ENCODE measurements around the gene NAALAD2.

- TF ChIP-seq EZH2 (IDR thresholded peaks at IDR 0.05; ENCODE audit: borderline replicate concordance) = no peak
- TF ChIP-seq, protein P1, sequence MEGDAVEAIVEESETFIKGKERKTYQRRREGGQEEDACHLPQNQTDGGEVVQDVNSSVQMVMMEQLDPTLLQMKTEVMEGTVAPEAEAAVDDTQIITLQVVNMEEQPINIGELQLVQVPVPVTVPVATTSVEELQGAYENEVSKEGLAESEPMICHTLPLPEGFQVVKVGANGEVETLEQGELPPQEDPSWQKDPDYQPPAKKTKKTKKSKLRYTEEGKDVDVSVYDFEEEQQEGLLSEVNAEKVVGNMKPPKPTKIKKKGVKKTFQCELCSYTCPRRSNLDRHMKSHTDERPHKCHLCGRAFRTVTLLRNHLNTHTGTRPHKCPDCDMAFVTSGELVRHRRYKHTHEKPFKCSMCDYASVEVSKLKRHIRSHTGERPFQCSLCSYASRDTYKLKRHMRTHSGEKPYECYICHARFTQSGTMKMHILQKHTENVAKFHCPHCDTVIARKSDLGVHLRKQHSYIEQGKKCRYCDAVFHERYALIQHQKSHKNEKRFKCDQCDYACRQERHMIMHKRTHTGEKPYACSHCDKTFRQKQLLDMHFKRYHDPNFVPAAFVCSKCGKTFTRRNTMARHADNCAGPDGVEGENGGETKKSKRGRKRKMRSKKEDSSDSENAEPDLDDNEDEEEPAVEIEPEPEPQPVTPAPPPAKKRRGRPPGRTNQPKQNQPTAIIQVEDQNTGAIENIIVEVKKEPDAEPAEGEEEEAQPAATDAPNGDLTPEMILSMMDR (IDR thresholded peaks at IDR 0.05; ENCODE audit: poor library complexity) = no peak
- TF ChIP-seq EZH2phosphoT487 (IDR thresholded peaks at IDR 0.05; ENCODE audit: low read depth, severe bottlenecking, unreplicated experiment) = no peak
These were observed 58.6 kb downstream of the NAALAD2 start for GRCh38 chr11:90192869-90193582.
